ENCODE data around the gene SLITRK5.
A peak's percentile ranks its signal among the peaks of the same experiment; 100 is the strongest.

DNA sequence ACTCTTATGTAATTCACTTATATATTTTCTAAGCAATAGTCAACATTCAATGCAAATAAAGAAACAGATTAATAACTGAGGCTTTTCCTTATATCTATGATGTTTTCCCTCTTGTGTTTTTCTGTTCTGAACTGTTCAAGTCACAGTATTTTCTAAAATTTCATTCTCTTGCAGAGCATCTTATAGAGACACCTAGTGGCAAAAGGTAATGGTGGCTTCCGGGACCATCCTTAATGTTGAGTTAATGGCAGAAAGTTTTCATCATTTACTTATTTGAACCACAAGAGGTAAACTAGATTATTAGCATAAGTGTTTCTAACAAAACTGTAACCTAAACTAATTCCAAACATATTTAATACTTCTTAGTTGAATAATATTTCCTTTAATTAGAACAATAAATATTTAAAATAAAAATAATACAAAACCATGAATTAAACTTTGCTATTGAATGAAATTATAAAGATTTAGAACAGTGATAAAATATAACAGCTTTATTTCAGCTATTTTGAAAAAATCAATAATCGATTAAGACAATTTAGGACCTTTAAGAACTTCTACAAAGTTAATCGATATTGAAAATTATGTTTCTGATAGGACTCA, 1.7 kb upstream of the SLITRK5 start:
- TF ChIP-seq, protein P1, sequence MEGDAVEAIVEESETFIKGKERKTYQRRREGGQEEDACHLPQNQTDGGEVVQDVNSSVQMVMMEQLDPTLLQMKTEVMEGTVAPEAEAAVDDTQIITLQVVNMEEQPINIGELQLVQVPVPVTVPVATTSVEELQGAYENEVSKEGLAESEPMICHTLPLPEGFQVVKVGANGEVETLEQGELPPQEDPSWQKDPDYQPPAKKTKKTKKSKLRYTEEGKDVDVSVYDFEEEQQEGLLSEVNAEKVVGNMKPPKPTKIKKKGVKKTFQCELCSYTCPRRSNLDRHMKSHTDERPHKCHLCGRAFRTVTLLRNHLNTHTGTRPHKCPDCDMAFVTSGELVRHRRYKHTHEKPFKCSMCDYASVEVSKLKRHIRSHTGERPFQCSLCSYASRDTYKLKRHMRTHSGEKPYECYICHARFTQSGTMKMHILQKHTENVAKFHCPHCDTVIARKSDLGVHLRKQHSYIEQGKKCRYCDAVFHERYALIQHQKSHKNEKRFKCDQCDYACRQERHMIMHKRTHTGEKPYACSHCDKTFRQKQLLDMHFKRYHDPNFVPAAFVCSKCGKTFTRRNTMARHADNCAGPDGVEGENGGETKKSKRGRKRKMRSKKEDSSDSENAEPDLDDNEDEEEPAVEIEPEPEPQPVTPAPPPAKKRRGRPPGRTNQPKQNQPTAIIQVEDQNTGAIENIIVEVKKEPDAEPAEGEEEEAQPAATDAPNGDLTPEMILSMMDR (IDR thresholded peaks at IDR 0.05; ENCODE audit: low read depth, low read length, poor library complexity, severe bottlenecking): peak; percentile 68
- no peak for TF ChIP-seq EZH2phosphoT487 (IDR thresholded peaks at IDR 0.05; ENCODE audit: borderline replicate concordance, low read length)

Measured in DOHH2 (cell line).